Right atrium auricular region (tissue), 2 donors: ENCODE results near the gene SLC35G3. TPM values are rescaled to one million over a fixed set of nuclear protein-coding genes. Genes with fewer than 3 reads are reported as not detected.
"Not testable (repeated sequence)": the region's sequence is repeated elsewhere in the genome, so short reads cannot be mapped to it uniquely, and the experiment has no call there.

Experiments used
- DNase-seq: peaks from one replicate; pipeline ENCODE4 v3.0.0-alpha.2; 2019; ENCODE audit warnings: low spot score
- H3K27ac ChIP-seq, 2 donors: fragments of 200-600 bp; sonication (generic); 1 replicate in 1 of 2; 2 replicates in 1 of 2; pipeline ENCODE4 v1.5.1; 2016 to 2019
- H3K27me3 ChIP-seq, 2 donors: fragments of 200-600 bp; sonication (generic); one replicate each; pipeline versions ENCODE4 v1.5.1 to v1.6.0; 2017 to 2019
- H3K36me3 ChIP-seq: fragments of 200-600 bp; sonication (generic); one replicate; pipeline ENCODE4 v1.5.1; 2016
- H3K4me1 ChIP-seq, 2 donors: fragments of 200-600 bp; sonication (generic); one replicate each; pipeline versions ENCODE4 v1.5.1 to v1.6.0; 2017 to 2019
- H3K4me3 ChIP-seq, 2 donors: fragments of 200-600 bp; sonication (generic); 1 replicate in 1 of 2; 2 replicates in 1 of 2; pipeline ENCODE4 v1.5.1; 2017 to 2019; ENCODE audit warnings: mild to moderate bottlenecking in 1 of 2, moderate library complexity in 1 of 2
- H3K9me3 ChIP-seq, 2 donors: fragments of 200-600 bp; sonication (generic); one replicate each; pipeline ENCODE4 v1.5.1; 2019
- CTCF ChIP-seq, 2 donors: fragments of 200-600 bp; sonication (generic); IDR thresholded peaks; one replicate each; pipeline ENCODE4 v1.5.1; 2019; ENCODE audit warnings: antibody characterized with exemption in 2 of 2
- total RNA-seq, 2 donors: library from RNA; depleted of rRNA; stranded (reverse); fragments of >200 nt; gene quantifications; one replicate each; pipeline ENCODE4 v1.1.0, GENCODE V29; 2016

The SLC35G3 gene
- total RNA-seq, 2 donors from 2014 or later = not detected

GRCh38 chr17:35214631-35215273 lies 20.6 kb upstream of the SLC35G3 start:
- H3K4me1 ChIP-seq = peaks cover 0 to 16% of the 10 kb centered on the region in 2 donors
- TF ChIP-seq CTCF (IDR thresholded peaks at IDR 0.05) = no peak
- H3K27ac ChIP-seq = no peak overlapping the region
- H3K9me3 ChIP-seq = no peaks in the 10 kb centered on the region
- no peaks in the 10 kb centered on the region for H3K36me3 ChIP-seq
- no peak for DNase-seq
- no peak overlapping the region for H3K4me3 ChIP-seq
- no peaks in the 10 kb centered on the region for H3K27me3 ChIP-seq

GRCh38 chr17:35214192-35214591 lies 20.0 kb upstream of the SLC35G3 start:
- no peak for TF ChIP-seq CTCF (IDR thresholded peaks at IDR 0.05)
- no peaks in the 10 kb centered on the region for H3K36me3 ChIP-seq
- H3K9me3 ChIP-seq = no peaks in the 10 kb centered on the region
- H3K27ac ChIP-seq = no peak overlapping the region
- peaks cover 0 to 12% of the 10 kb centered on the region in 2 donors for H3K4me1 ChIP-seq
- H3K27me3 ChIP-seq = no peaks in the 10 kb centered on the region
- no peak overlapping the region for H3K4me3 ChIP-seq
- DNase-seq = no peak

- TF ChIP-seq CTCF (IDR thresholded peaks at IDR 0.05) = no peak
- no peaks in the 10 kb centered on the region for H3K36me3 ChIP-seq
- no peak for DNase-seq
- no peaks in the 10 kb centered on the region for H3K27me3 ChIP-seq
- H3K4me1 ChIP-seq = peaks cover 0 to 9% of the 10 kb centered on the region in 2 donors
- peak overlapping the region; percentile 11 to 35 for H3K27ac ChIP-seq
- no peaks in the 10 kb centered on the region for H3K9me3 ChIP-seq
- H3K4me3 ChIP-seq = no peak overlapping the region
Observed at GRCh38 chr17:35213412-35213940, 19.3 kb upstream of the SLC35G3 start.

GRCh38 chr17:35212668-35213067 lies 18.5 kb upstream of the SLC35G3 start:
- peaks cover 0 to 5% of the 10 kb centered on the region in 2 donors for H3K4me1 ChIP-seq
- no peaks in the 10 kb centered on the region for H3K36me3 ChIP-seq
- H3K27me3 ChIP-seq = no peaks in the 10 kb centered on the region
- H3K9me3 ChIP-seq = no peaks in the 10 kb centered on the region
- H3K4me3 ChIP-seq = no peak overlapping the region
- DNase-seq = no peak
- no peak for TF ChIP-seq CTCF (IDR thresholded peaks at IDR 0.05)
- no peak overlapping the region for H3K27ac ChIP-seq

GRCh38 chr17:35210741-35211140 lies 16.5 kb upstream of the SLC35G3 start:
- TF ChIP-seq CTCF (IDR thresholded peaks at IDR 0.05) = no peak
- peaks cover 0 to 5% of the 10 kb centered on the region in 2 donors for H3K4me1 ChIP-seq
- H3K36me3 ChIP-seq = no peaks in the 10 kb centered on the region
- no peak for DNase-seq
- no peak overlapping the region for H3K27ac ChIP-seq
- H3K9me3 ChIP-seq = no peaks in the 10 kb centered on the region
- H3K27me3 ChIP-seq = no peaks in the 10 kb centered on the region
- no peak overlapping the region for H3K4me3 ChIP-seq

- not testable (repeated sequence) for H3K27ac ChIP-seq, H3K9me3 ChIP-seq, H3K36me3 ChIP-seq, H3K27me3 ChIP-seq, H3K4me3 ChIP-seq, DNase-seq, H3K4me1 ChIP-seq
Observed at GRCh38 chr17:35202582-35202981, 8.4 kb upstream of the SLC35G3 start.

GRCh38 chr17:35195062-35195461 lies 869 bp upstream of the SLC35G3 start:
- not testable (repeated sequence) for H3K4me3 ChIP-seq, H3K36me3 ChIP-seq, H3K27me3 ChIP-seq, H3K4me1 ChIP-seq, H3K9me3 ChIP-seq, DNase-seq, H3K27ac ChIP-seq
